CD14-positive monocyte (primary cell): ENCODE data around the gene PRAMEF12. TPM values are rescaled to one million over a fixed set of nuclear protein-coding genes. Genes with fewer than 3 reads are reported as not detected.
"Not testable (repeated sequence)": the region's sequence is repeated elsewhere in the genome, so short reads cannot be mapped to it uniquely, and the experiment has no call there.

Experiments
- DNase-seq, 3 donors: peaks; one replicate each; pipeline ENCODE4 v3.0.0-alpha.2; 2011 to 2022
- H2AFZ ChIP-seq: 2 replicates; pipeline ENCODE4 v1.6.0; 2012; ENCODE audit warnings: mild to moderate bottlenecking, low read depth, low read length, inconsistent platforms; ENCODE audit not compliant: insufficient read depth, poor library complexity, severe bottlenecking
- H3K27ac ChIP-seq, 2 donors: 1 replicate in 1 of 2; 2 replicates in 1 of 2; pipeline ENCODE4 v1.5.1; 2012 to 2013; ENCODE audit warnings: low read length in 2 of 2, control low read depth in 1 of 2, inconsistent platforms in 1 of 2, low read depth in 1 of 2, mild to moderate bottlenecking in 1 of 2
- H3K27me3 ChIP-seq, 2 donors: one replicate each; pipeline versions ENCODE4 v1.6.0 to v1.6.1; 2011 to 2013; ENCODE audit warnings: low read length in 2 of 2; ENCODE audit not compliant: control insufficient read depth in 2 of 2, insufficient read depth in 2 of 2
- H3K36me3 ChIP-seq, 2 donors: replicated peaks in 1 of 2; 1 replicate in 1 of 2; 2 replicates in 1 of 2; pipeline versions ENCODE4 v1.5.1 to v1.6.1; 2012 to 2013; ENCODE audit warnings: low read length in 2 of 2, control low read depth in 1 of 2, inconsistent platforms in 1 of 2, mild to moderate bottlenecking in 1 of 2; ENCODE audit not compliant: insufficient read depth in 2 of 2, control insufficient read depth in 1 of 2
- H3K4me1 ChIP-seq, 2 donors: 1 replicate in 1 of 2; 2 replicates in 1 of 2; pipeline versions ENCODE4 v1.5.1 to v1.6.1; 2012 to 2013; ENCODE audit warnings: low read length in 2 of 2, control low read depth in 1 of 2, inconsistent platforms in 1 of 2, mild to moderate bottlenecking in 1 of 2, moderate library complexity in 1 of 2; ENCODE audit not compliant: insufficient read depth in 2 of 2, control insufficient read depth in 1 of 2
- H3K4me2 ChIP-seq: replicated peaks from 2 replicates; pipeline ENCODE3; 2012; ENCODE audit warnings: low read length, moderate library complexity, mild to moderate bottlenecking; ENCODE audit not compliant: poor library complexity, severe bottlenecking; ENCODE audit errors: extremely low read depth
- H3K4me3 ChIP-seq, 3 experiments: fragments of 200-600 bp in 1 of 3; sonication (generic) in 1 of 3; replicated peaks in 1 of 3; 1 replicate in 2 of 3; 2 replicates in 1 of 3; pipeline ENCODE4 v1.5.1; 2011 to 2013; ENCODE audit warnings: low read length in 3 of 3, mild to moderate bottlenecking in 3 of 3, control low read depth in 2 of 3, low read depth in 2 of 3, inconsistent platforms in 1 of 3, moderate library complexity in 1 of 3
- H3K79me2 ChIP-seq: 2 replicates; pipeline ENCODE4 v1.6.0; 2012; ENCODE audit warnings: mild to moderate bottlenecking, control low read depth, inconsistent platforms, low read length, moderate library complexity; ENCODE audit not compliant: insufficient read depth
- H3K9ac ChIP-seq: 2 replicates; pipeline ENCODE4 v1.6.0; 2017; ENCODE audit warnings: low read length, mild to moderate bottlenecking; ENCODE audit not compliant: insufficient read depth, poor library complexity, severe bottlenecking
- H3K9me3 ChIP-seq, 2 donors: replicated peaks in 1 of 2; 1 replicate in 1 of 2; 2 replicates in 1 of 2; pipeline versions ENCODE4 v1.5.1 to v1.6.1; 2012 to 2013; ENCODE audit warnings: low read length in 2 of 2, control low read depth in 1 of 2; ENCODE audit not compliant: control insufficient read depth in 1 of 2, insufficient read depth in 1 of 2
- H4K20me1 ChIP-seq: 2 replicates; pipeline ENCODE4 v1.6.0; 2012; ENCODE audit warnings: mild to moderate bottlenecking, low read length, control low read depth, moderate library complexity; ENCODE audit not compliant: insufficient read depth
- H3K27ac Mint-ChIP-seq, 7 donors: one replicate each; pipeline ENCODE4 v1.8.0; 2020; ENCODE audit warnings: mild to moderate bottlenecking in 7 of 7, mixed read lengths in 7 of 7, moderate library complexity in 6 of 7, inconsistent platforms in 2 of 7
- H3K27me3 Mint-ChIP-seq, 3 donors: one replicate each; pipeline ENCODE4 v1.8.0; 2021 to 2022; ENCODE audit warnings: low read depth in 3 of 3, mild to moderate bottlenecking in 3 of 3, mixed read lengths in 3 of 3, moderate library complexity in 3 of 3, inconsistent platforms in 1 of 3
- H3K36me3 Mint-ChIP-seq, 2 donors: one replicate each; pipeline ENCODE4 v1.8.0; 2020; ENCODE audit warnings: mixed read lengths in 2 of 2, inconsistent platforms in 1 of 2, mild to moderate bottlenecking in 1 of 2
- H3K4me1 Mint-ChIP-seq: one replicate; pipeline ENCODE4 v1.8.0; 2020; ENCODE audit warnings: mild to moderate bottlenecking, mixed read lengths
- H3K4me3 Mint-ChIP-seq, 2 donors: one replicate each; pipeline ENCODE4 v1.8.0; 2020; ENCODE audit warnings: mild to moderate bottlenecking in 2 of 2, mixed read lengths in 2 of 2, moderate library complexity in 1 of 2
- H3K9me3 Mint-ChIP-seq, 7 donors: one replicate each; pipeline ENCODE4 v1.8.0; 2020 to 2022; ENCODE audit warnings: mixed read lengths in 7 of 7, mild to moderate bottlenecking in 6 of 7, moderate library complexity in 6 of 7, inconsistent platforms in 2 of 7
- WGBS: methylation state at CpG from one replicate; pipeline ENCODE4 v1.1.5; 2013; ENCODE audit warnings: missing lambda C conversion rate; ENCODE audit not compliant: insufficient coverage; 5-methylcytosine and 5-hydroxymethylcytosine counted together
- intact Hi-C, 2 donors: fragments of 100-400 bp; cut with micrococcal nuclease; formaldehyde crosslinking; loops; one replicate each; pipeline versions ENCODE4 v1.15.0 to v1.15.1; 2023
- polyA plus RNA-seq, 3 donors: library from polyadenylated mRNA; depleted of rRNA in 1 of 3; unstranded in 2 of 3; stranded (reverse) in 1 of 3; fragments of 300-500 nt in 2 of 3; fragments of >200 nt in 1 of 3; fragmentation: Illumina TruSeq in 2 of 3; gene quantifications; 1 replicate in 2 of 3; 2 replicates in 1 of 3; pipeline ENCODE4 v1.2.3, GENCODE V29; 2012 to 2021
- TF ChIP-seq, protein P1 (sequence below): fragments of 200-600 bp; IDR thresholded peaks from one replicate; pipeline ENCODE4 v1.8.0; 2022; ENCODE audit warnings: antibody characterized with exemption, mild to moderate bottlenecking

Gene PRAMEF12
- polyA plus RNA-seq, 3 donors: not detected

DNA sequence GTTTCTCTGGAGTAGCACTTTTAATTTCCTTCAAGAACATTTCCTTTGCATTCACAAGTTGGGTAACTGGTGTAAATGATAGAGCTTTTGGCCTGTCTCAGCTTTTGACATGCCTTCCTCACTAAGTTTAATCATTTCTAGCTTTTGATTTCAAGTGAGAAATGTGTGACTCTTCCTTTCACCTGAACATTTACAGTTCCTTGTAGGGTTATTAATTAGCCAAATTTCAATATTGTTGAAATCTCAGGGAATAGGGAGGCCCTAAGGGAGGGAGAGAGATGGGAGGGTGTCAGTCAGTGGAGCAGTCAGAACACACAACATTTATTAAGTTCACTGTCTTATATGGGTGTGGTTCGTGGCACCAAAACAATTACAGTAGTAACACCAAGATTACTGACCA lies 43.4 kb upstream of the PRAMEF12 start:
- Histone ChIP-seq H3K9ac (no peak overlapping the region), H4K20me1 (no peaks in the 10 kb centered on the region), H3K4me2 (no peak overlapping the region), H3K4me1 (no peaks in the 10 kb centered on the region), H3K36me3 (no peaks in the 10 kb centered on the region), H3K9me3 (peaks cover 0 to 6% of the 10 kb centered on the region in 2 donors), H3K27ac (no peak overlapping the region), H2AFZ (no peak overlapping the region), H3K4me3 (no peak overlapping the region), H3K27me3 (no peaks in the 10 kb centered on the region), H3K79me2 (no peaks in the 10 kb centered on the region)
- Mint-ChIP-seq H3K27ac (no peak overlapping the region), H3K36me3 (no peaks in the 10 kb centered on the region), H3K9me3 (peaks cover 4 to 32% (median 24%) of the 10 kb centered on the region in 7 donors), H3K27me3 (peaks cover 11 to 15% (median 13%) of the 10 kb centered on the region in 3 donors), H3K4me1 (no peaks in the 10 kb centered on the region), H3K4me3 (no peak overlapping the region)
- TF ChIP-seq, protein P1, sequence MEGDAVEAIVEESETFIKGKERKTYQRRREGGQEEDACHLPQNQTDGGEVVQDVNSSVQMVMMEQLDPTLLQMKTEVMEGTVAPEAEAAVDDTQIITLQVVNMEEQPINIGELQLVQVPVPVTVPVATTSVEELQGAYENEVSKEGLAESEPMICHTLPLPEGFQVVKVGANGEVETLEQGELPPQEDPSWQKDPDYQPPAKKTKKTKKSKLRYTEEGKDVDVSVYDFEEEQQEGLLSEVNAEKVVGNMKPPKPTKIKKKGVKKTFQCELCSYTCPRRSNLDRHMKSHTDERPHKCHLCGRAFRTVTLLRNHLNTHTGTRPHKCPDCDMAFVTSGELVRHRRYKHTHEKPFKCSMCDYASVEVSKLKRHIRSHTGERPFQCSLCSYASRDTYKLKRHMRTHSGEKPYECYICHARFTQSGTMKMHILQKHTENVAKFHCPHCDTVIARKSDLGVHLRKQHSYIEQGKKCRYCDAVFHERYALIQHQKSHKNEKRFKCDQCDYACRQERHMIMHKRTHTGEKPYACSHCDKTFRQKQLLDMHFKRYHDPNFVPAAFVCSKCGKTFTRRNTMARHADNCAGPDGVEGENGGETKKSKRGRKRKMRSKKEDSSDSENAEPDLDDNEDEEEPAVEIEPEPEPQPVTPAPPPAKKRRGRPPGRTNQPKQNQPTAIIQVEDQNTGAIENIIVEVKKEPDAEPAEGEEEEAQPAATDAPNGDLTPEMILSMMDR: no peak
- intact Hi-C loops: no loop called here
- no peak for DNase-seq
- no CpG with 5 or more reads among the region's 1 CpG for WGBS

DNA sequence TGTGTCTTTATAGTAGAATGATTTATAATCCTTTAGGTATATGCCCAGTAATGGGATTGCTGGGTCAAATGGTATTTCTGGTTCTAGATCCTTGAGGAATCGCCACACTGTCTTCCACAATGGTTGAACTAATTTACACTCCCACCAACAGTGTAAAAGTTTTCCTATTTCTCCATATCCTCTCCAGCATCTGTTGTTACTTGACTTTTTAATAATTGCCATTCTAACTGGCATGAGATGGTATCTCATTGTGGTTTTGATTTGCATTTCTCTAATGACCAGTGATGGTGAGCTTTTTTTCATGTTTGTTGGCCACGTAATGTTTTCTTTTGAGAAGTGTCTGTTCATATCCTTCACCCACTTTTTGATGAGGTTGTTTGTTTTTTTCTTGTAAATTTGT lies 42.5 kb upstream of the PRAMEF12 start:
- H3K27ac Mint-ChIP-seq, H4K20me1 ChIP-seq, H3K27me3 ChIP-seq, H3K4me1 ChIP-seq, H3K9me3 ChIP-seq, H3K4me1 Mint-ChIP-seq, H3K36me3 Mint-ChIP-seq, H2AFZ ChIP-seq, H3K4me3 Mint-ChIP-seq, H3K4me3 ChIP-seq, DNase-seq, H3K4me2 ChIP-seq, H3K27ac ChIP-seq, H3K79me2 ChIP-seq, H3K9ac ChIP-seq, H3K36me3 ChIP-seq, intact Hi-C loops: not testable (repeated sequence)
- H3K27me3 Mint-ChIP-seq: peaks cover 11 to 16% (median 13%) of the 10 kb centered on the region in 3 donors
- no CpG with 5 or more reads among the region's 2 CpGs for WGBS
- peaks cover 4 to 32% (median 24%) of the 10 kb centered on the region in 7 donors for H3K9me3 Mint-ChIP-seq
